ENCODE measurements around the gene NAA38.

Gene NAA38

DNA sequence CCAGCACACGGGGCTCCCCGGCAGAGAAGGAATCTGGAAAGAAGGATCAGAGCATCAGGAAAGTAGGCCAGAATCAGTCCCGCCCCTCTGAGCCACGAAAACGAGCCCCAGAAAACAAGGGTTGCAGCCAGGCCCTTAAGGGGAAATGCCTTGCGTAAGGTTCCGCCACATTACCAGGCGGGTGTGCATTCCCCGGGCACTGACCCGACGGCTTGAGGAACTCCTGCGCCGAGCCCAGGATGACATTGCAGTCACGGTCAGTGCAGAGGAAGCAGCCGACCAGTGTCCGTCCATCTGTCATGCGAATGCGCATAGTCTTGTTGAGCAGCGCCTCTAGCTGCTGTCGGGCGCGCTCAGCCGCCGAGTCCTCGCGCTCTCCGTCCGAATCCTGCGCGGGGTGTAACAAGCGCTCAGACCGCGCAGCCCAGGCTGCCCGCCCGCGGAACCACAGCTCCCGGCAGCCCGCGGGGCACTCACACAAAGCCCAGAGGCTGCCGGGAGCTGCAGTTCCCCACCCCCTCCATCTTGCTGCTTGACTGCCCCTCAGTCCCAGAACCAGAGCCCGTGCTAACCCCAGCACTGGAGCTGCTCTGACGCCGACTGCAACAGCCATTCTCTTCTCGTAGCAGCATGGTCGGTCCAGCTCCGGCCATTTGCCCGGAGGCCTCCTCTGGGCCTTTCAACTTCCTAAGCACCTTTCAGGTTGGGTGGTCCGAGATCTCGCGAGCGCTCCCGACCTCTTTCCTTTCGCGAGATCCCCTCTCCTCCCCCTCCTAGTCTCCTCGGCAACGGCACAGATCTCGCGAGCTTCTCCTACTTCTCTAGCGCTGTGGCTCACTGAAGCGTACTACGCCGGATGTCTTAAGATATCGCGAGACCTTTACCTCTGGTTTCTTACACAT lies at the start of gene NAA38:
Gene NAA38 (minus strand): TSS at position 749 of the 902 bp plus-strand sequence. CDS start 96 bp downstream, at position 653.
- DNase-seq (ENCODE audit: low read depth) = peak; percentile 96
- peak within 1 kb of the TSS; percentile 87 for H3K4me3 ChIP-seq (ENCODE audit: low read depth, low read length)
- peak; percentile 50 for TF ChIP-seq POLR2A (IDR thresholded peaks at IDR 0.05; ENCODE audit: extremely low read depth, insufficient read length)
- TF ChIP-seq, protein P1, sequence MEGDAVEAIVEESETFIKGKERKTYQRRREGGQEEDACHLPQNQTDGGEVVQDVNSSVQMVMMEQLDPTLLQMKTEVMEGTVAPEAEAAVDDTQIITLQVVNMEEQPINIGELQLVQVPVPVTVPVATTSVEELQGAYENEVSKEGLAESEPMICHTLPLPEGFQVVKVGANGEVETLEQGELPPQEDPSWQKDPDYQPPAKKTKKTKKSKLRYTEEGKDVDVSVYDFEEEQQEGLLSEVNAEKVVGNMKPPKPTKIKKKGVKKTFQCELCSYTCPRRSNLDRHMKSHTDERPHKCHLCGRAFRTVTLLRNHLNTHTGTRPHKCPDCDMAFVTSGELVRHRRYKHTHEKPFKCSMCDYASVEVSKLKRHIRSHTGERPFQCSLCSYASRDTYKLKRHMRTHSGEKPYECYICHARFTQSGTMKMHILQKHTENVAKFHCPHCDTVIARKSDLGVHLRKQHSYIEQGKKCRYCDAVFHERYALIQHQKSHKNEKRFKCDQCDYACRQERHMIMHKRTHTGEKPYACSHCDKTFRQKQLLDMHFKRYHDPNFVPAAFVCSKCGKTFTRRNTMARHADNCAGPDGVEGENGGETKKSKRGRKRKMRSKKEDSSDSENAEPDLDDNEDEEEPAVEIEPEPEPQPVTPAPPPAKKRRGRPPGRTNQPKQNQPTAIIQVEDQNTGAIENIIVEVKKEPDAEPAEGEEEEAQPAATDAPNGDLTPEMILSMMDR (IDR thresholded peaks at IDR 0.05; ENCODE audit: low read depth, low read length) = no peak

- DNase-seq (ENCODE audit: low read depth) = no peak
- TF ChIP-seq POLR2A (IDR thresholded peaks at IDR 0.05; ENCODE audit: extremely low read depth, insufficient read length) (no peak), MYC (IDR thresholded peaks at IDR 0.05; ENCODE audit: low read depth, low read length) (no peak), MAX (IDR thresholded peaks at IDR 0.05; ENCODE audit: low read depth, low read length) (no peak)
- TF ChIP-seq, protein P1 (IDR thresholded peaks at IDR 0.05; ENCODE audit: low read depth, low read length) = no peak
- H3K4me3 ChIP-seq (ENCODE audit: low read depth, low read length) = no peak overlapping the region
These were observed 46.1 kb upstream of the NAA38 start for GRCh38 chr17:7903154-7904103.

DNA sequence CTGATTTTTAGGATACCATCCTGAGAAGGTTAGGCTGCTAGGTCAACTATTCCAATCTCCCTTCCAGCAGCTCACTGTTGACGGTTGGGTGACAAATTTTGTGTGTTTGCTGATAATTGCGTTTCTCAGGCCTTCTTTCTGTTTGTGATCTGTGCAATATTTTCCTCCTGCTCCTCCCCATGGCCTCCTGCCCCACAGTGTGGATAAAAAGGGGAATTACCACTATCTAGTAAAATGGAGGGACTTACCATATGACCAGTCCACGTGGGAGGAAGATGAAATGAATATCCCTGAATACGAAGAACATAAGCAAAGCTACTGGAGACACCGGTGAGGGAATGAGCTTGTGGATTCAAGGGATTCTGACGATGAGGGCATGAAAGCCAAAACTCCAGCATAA lies 40.4 kb upstream of the NAA38 start:
- peak; percentile 25; the same call in 1 of the 2 replicates for TF ChIP-seq MYC (IDR thresholded peaks at IDR 0.05; ENCODE audit: low read depth, low read length)
- no peak for TF ChIP-seq POLR2A (IDR thresholded peaks at IDR 0.05; ENCODE audit: extremely low read depth, insufficient read length)
- TF ChIP-seq MAX (IDR thresholded peaks at IDR 0.05; ENCODE audit: low read depth, low read length) = peak; percentile 28; the same call in 1 of the 2 replicates
- DNase-seq (ENCODE audit: low read depth) = peak; percentile 46
- H3K4me3 ChIP-seq (ENCODE audit: low read depth, low read length) = no peak overlapping the region

DNA sequence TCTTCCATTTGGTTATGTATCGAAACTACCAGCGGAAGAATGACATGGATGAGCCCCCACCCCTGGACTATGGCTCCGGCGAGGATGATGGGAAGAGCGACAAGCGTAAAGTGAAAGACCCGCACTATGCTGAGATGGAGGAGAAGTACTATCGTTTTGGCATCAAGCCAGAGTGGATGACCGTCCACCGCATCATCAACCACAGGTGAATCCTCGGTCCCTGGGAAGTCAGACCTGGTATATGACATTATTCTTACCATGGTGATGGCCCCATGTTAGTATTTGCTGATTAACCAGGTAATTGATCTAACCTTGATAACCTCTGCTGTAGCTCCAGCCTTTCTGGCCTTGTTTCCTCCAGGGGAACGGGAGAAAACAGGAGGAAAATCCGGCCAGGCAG lies 39.7 kb upstream of the NAA38 start:
- DNase-seq (ENCODE audit: low read depth) = no peak
- TF ChIP-seq MAX (IDR thresholded peaks at IDR 0.05; ENCODE audit: low read depth, low read length) = no peak
- TF ChIP-seq, protein P1 (IDR thresholded peaks at IDR 0.05; ENCODE audit: low read depth, low read length) = no peak
- TF ChIP-seq POLR2A (IDR thresholded peaks at IDR 0.05; ENCODE audit: extremely low read depth, insufficient read length) = no peak
- no peak for TF ChIP-seq MYC (IDR thresholded peaks at IDR 0.05; ENCODE audit: low read depth, low read length)
- H3K4me3 ChIP-seq (ENCODE audit: low read depth, low read length) = no peak overlapping the region

- no peak for TF ChIP-seq MYC (IDR thresholded peaks at IDR 0.05; ENCODE audit: low read depth, low read length)
- TF ChIP-seq, protein P1 (IDR thresholded peaks at IDR 0.05; ENCODE audit: low read depth, low read length) = no peak
- H3K4me3 ChIP-seq (ENCODE audit: low read depth, low read length) = no peak overlapping the region
- DNase-seq (ENCODE audit: low read depth) = no peak
These were observed 37.5 kb upstream of the NAA38 start for GRCh38 chr17:7894866-7895265.

GRCh38 chr17:7894226-7894625 lies 36.9 kb upstream of the NAA38 start:
- no peak overlapping the region for H3K4me3 ChIP-seq (ENCODE audit: low read depth, low read length)
- no peak for DNase-seq (ENCODE audit: low read depth)
- TF ChIP-seq POLR2A (IDR thresholded peaks at IDR 0.05; ENCODE audit: extremely low read depth, insufficient read length) (no peak), MYC (IDR thresholded peaks at IDR 0.05; ENCODE audit: low read depth, low read length) (no peak), MAX (IDR thresholded peaks at IDR 0.05; ENCODE audit: low read depth, low read length) (no peak)
- TF ChIP-seq, protein P1 (IDR thresholded peaks at IDR 0.05; ENCODE audit: low read depth, low read length) = no peak
